HG03045 (cell line): ENCODE results near the gene NFIB.

Experiments
- ATAC-seq: cut with Tn5 transposase; IDR thresholded peaks from one replicate; pipeline ENCODE4 v1.9.1; 2021; ENCODE audit warnings: mild to moderate bottlenecking, moderate library complexity; ENCODE audit not compliant: unreplicated experiment

Gene NFIB

GRCh38 chr9:14345354-14346230 is 31.7 kb upstream of the NFIB start:
- no peak for ATAC-seq

GRCh38 chr9:14344941-14345353 is 31.0 kb upstream of the NFIB start:
- ATAC-seq = no peak

- no peak for ATAC-seq
Measured at GRCh38 chr9:14344053-14344524, 30.1 kb upstream of the NFIB start.

- no peak for ATAC-seq
Measured at GRCh38 chr9:14343261-14344031, 29.5 kb upstream of the NFIB start.

- no peak for ATAC-seq
Measured at GRCh38 chr9:14342736-14343135, 28.8 kb upstream of the NFIB start.

GRCh38 chr9:14341437-14342122 is 27.6 kb upstream of the NFIB start:
- ATAC-seq = no peak

- no peak for ATAC-seq
Measured at GRCh38 chr9:14340994-14341393, 27.1 kb upstream of the NFIB start.

- no peak for ATAC-seq
Measured at GRCh38 chr9:14340219-14340873, 26.4 kb upstream of the NFIB start.

- no peak for ATAC-seq
Measured at GRCh38 chr9:14339746-14340145, 25.8 kb upstream of the NFIB start.

GRCh38 chr9:14337615-14338014 is 23.7 kb upstream of the NFIB start:
- ATAC-seq = no peak

- ATAC-seq = no peak
Measured at GRCh38 chr9:14336244-14336643, 22.3 kb upstream of the NFIB start.

- ATAC-seq = no peak
Measured at GRCh38 chr9:14331120-14331519, 17.2 kb upstream of the NFIB start.

GRCh38 chr9:14327036-14327435 is 13.1 kb upstream of the NFIB start:
- ATAC-seq = no peak

- ATAC-seq = no peak
Measured at GRCh38 chr9:14326264-14326826, 12.4 kb upstream of the NFIB start.

GRCh38 chr9:14325147-14325546 is 11.2 kb upstream of the NFIB start:
- no peak for ATAC-seq

GRCh38 chr9:14323985-14324650 is 10.2 kb upstream of the NFIB start:
- ATAC-seq = no peak

- ATAC-seq = peak; percentile 7
Measured at GRCh38 chr9:14323083-14323971, 9.4 kb upstream of the NFIB start.

- ATAC-seq = peak; percentile 96
Measured at GRCh38 chr9:14322211-14323082, 8.5 kb upstream of the NFIB start.
